Measurements from ENCODE around the gene RHCG. TPM values are rescaled to one million over a fixed set of nuclear protein-coding genes. Genes with fewer than 3 reads are reported as not detected.

Gene RHCG
- total and polyA plus RNA-seq, 2 donors (not counting 1 experiment from before 2014, with no cell fraction given): under 0.01 TPM; not detected in 1

- Histone ChIP-seq H2AFZ (ENCODE audit: low read length) (no peak overlapping the region), H3K79me2 (ENCODE audit: control insufficient read depth, insufficient read depth, low read length) (no peaks in the 10 kb centered on the region), H3K4me2 (ENCODE audit: extremely low read depth, insufficient read depth, low read length) (no peak overlapping the region), H3K27me3 (ENCODE audit: control insufficient read depth, insufficient read depth, low read length) (peaks cover 11% of the 10 kb centered on the region), H3K4me1 (ENCODE audit: control insufficient read depth, extremely low read depth, insufficient read depth, low read length) (no peaks in the 10 kb centered on the region), H3K36me3 (ENCODE audit: control insufficient read depth, insufficient read depth, low read length) (no peaks in the 10 kb centered on the region), H3K4me3 (replicated peaks in 1 of 4; ENCODE audit: control extremely low read depth in 1 of 4, insufficient read depth in 1 of 4, low read depth in 3 of 4, low read length in 4 of 4) (no peak overlapping the region), H3K27ac (ENCODE audit: insufficient read depth, low read length) (no peak overlapping the region), H3K9ac (ENCODE audit: insufficient read depth, low read length) (no peak overlapping the region), H3K9me3 (ENCODE audit: control insufficient read depth, insufficient read depth, low read depth, low read length) (no peaks in the 10 kb centered on the region), H4K20me1 (ENCODE audit: control insufficient read depth, extremely low read depth, insufficient read depth, low read length) (no peaks in the 10 kb centered on the region)
- TF ChIP-seq EZH2 (IDR thresholded peaks at IDR 0.05; ENCODE audit: low read length, missing control alignments) (no peak), CTCF (conservative IDR thresholded peaks at IDR 0.05 in 1 of 2, IDR thresholded peaks at IDR 0.05 in 1 of 2; ENCODE audit: low read depth in 1 of 2, low read length in 2 of 2) (no peak)
- no peak for DNase-seq (ENCODE audit: low read depth in 2 of 2)
Observed at GRCh38 chr15:89489376-89489775, 7.0 kb downstream of the RHCG start.

GRCh38 chr15:89487791-89488190 is 8.6 kb downstream of the RHCG start:
- Histone ChIP-seq H3K4me1 (ENCODE audit: control insufficient read depth, extremely low read depth, insufficient read depth, low read length) (no peaks in the 10 kb centered on the region), H3K4me2 (ENCODE audit: extremely low read depth, insufficient read depth, low read length) (no peak overlapping the region), H3K9ac (ENCODE audit: insufficient read depth, low read length) (no peak overlapping the region), H4K20me1 (ENCODE audit: control insufficient read depth, extremely low read depth, insufficient read depth, low read length) (peaks cover 1% of the 10 kb centered on the region), H3K27ac (ENCODE audit: insufficient read depth, low read length) (no peak overlapping the region), H3K27me3 (ENCODE audit: control insufficient read depth, insufficient read depth, low read length) (peaks cover 9% of the 10 kb centered on the region), H3K4me3 (replicated peaks in 1 of 4; ENCODE audit: control extremely low read depth in 1 of 4, insufficient read depth in 1 of 4, low read depth in 3 of 4, low read length in 4 of 4) (no peak overlapping the region), H3K36me3 (ENCODE audit: control insufficient read depth, insufficient read depth, low read length) (no peaks in the 10 kb centered on the region), H3K79me2 (ENCODE audit: control insufficient read depth, insufficient read depth, low read length) (no peaks in the 10 kb centered on the region), H3K9me3 (ENCODE audit: control insufficient read depth, insufficient read depth, low read depth, low read length) (no peaks in the 10 kb centered on the region), H2AFZ (ENCODE audit: low read length) (no peak overlapping the region)
- DNase-seq (ENCODE audit: low read depth in 2 of 2): no peak
- no peak for TF ChIP-seq EZH2 (IDR thresholded peaks at IDR 0.05; ENCODE audit: low read length, missing control alignments)
- TF ChIP-seq CTCF (conservative IDR thresholded peaks at IDR 0.05 in 1 of 2, IDR thresholded peaks at IDR 0.05 in 1 of 2; ENCODE audit: low read depth in 1 of 2, low read length in 2 of 2): no peak

- Histone ChIP-seq H3K27me3 (ENCODE audit: control insufficient read depth, insufficient read depth, low read length) (peaks cover 9% of the 10 kb centered on the region), H3K9me3 (ENCODE audit: control insufficient read depth, insufficient read depth, low read depth, low read length) (no peaks in the 10 kb centered on the region), H3K79me2 (ENCODE audit: control insufficient read depth, insufficient read depth, low read length) (no peaks in the 10 kb centered on the region), H3K4me2 (ENCODE audit: extremely low read depth, insufficient read depth, low read length) (no peak overlapping the region), H3K4me3 (replicated peaks in 1 of 4; ENCODE audit: control extremely low read depth in 1 of 4, insufficient read depth in 1 of 4, low read depth in 3 of 4, low read length in 4 of 4) (no peak overlapping the region), H3K4me1 (ENCODE audit: control insufficient read depth, extremely low read depth, insufficient read depth, low read length) (no peaks in the 10 kb centered on the region), H4K20me1 (ENCODE audit: control insufficient read depth, extremely low read depth, insufficient read depth, low read length) (peaks cover 1% of the 10 kb centered on the region), H2AFZ (ENCODE audit: low read length) (no peak overlapping the region), H3K36me3 (ENCODE audit: control insufficient read depth, insufficient read depth, low read length) (no peaks in the 10 kb centered on the region), H3K27ac (ENCODE audit: insufficient read depth, low read length) (no peak overlapping the region), H3K9ac (ENCODE audit: insufficient read depth, low read length) (no peak overlapping the region)
- no peak for DNase-seq (ENCODE audit: low read depth in 2 of 2)
- TF ChIP-seq EZH2 (IDR thresholded peaks at IDR 0.05; ENCODE audit: low read length, missing control alignments): no peak
- TF ChIP-seq CTCF (conservative IDR thresholded peaks at IDR 0.05 in 1 of 2, IDR thresholded peaks at IDR 0.05 in 1 of 2; ENCODE audit: low read depth in 1 of 2, low read length in 2 of 2): no peak
Observed at GRCh38 chr15:89486726-89487050, 9.7 kb downstream of the RHCG start.
